ENCODE data around the gene PLEKHM2.

GRCh38 chr1:15669074-15669473, 15.0 kb upstream of the PLEKHM2 start:
- TF ChIP-seq CTCF (IDR thresholded peaks at IDR 0.05): no peak
- no peak for TF ChIP-seq POLR2A (IDR thresholded peaks at IDR 0.05)

Measured in ovary (tissue), 3 donors.